B cell (primary cell): ENCODE results near the gene MSH5. TPM values are rescaled to one million over a fixed set of nuclear protein-coding genes. Genes with fewer than 3 reads are reported as not detected.

ENCODE experiments used
- ATAC-seq: fragments of 200-7000 bp; cut with Tn5 transposase; one replicate; pipeline ENCODE4 v1.10.0; 2021; ENCODE audit warnings: low read depth, mild to moderate bottlenecking, moderate number of reproducible peaks, moderate library complexity
- CTCF ChIA-PET: fragments of 350-600 bp; sonication (Branson Sonifier 250); formaldehyde crosslinking; loops from one replicate; lab custom pipeline; 2021; ENCODE audit warnings: antibody characterized with exemption, inconsistent platforms; lab: Charles Lee
- POLR2A ChIA-PET: fragments of 350-600 bp; sonication (Branson Sonifier 250); formaldehyde crosslinking; loops from one replicate; lab custom pipeline; 2021; ENCODE audit warnings: antibody characterized with exemption; lab: Charles Lee
- DNase-seq: peaks from one replicate; pipeline ENCODE4 v3.0.0; 2013
- H2AFZ ChIP-seq: 2 replicates; pipeline ENCODE4 v1.6.1; 2012; ENCODE audit warnings: mild to moderate bottlenecking, low read depth, low read length; ENCODE audit not compliant: insufficient read depth, poor library complexity, severe bottlenecking
- H3K27ac ChIP-seq, 2 donors: 1 replicate in 1 of 2; 2 replicates in 1 of 2; pipeline ENCODE4 v1.5.1; 2012 to 2013; ENCODE audit warnings: low read length in 2 of 2, mild to moderate bottlenecking in 2 of 2, moderate library complexity in 1 of 2
- H3K27me3 ChIP-seq, 4 experiments: fragments of 200-600 bp in 1 of 4; sonication (generic) in 1 of 4; replicated peaks in 1 of 4; 1 replicate in 2 of 4; 2 replicates in 2 of 4; pipeline versions ENCODE4 v1.6.1 to v1.7.0; 2013 to 2016; ENCODE audit warnings: low read length in 3 of 4, mild to moderate bottlenecking in 2 of 4, mixed read lengths in 1 of 4, moderate library complexity in 1 of 4; ENCODE audit not compliant: insufficient read depth in 4 of 4, control insufficient read depth in 3 of 4; ENCODE audit errors: control extremely low read depth in 1 of 4
- H3K36me3 ChIP-seq, 2 experiments: replicated peaks in 1 of 2; 1 replicate in 1 of 2; 2 replicates in 1 of 2; pipeline versions ENCODE4 v1.6.1 to v1.7.1; 2013; ENCODE audit warnings: low read length in 1 of 2; ENCODE audit not compliant: insufficient read depth in 2 of 2, control insufficient read depth in 1 of 2; ENCODE audit errors: control extremely low read depth in 1 of 2, extremely low read depth in 1 of 2
- H3K4me1 ChIP-seq, 2 donors: fragments of 200-600 bp in 1 of 2; sonication (generic) in 1 of 2; 1 replicate in 1 of 2; 2 replicates in 1 of 2; pipeline versions ENCODE4 v1.5.1 to v1.6.1; 2013 to 2017; ENCODE audit warnings: low read length in 2 of 2; ENCODE audit not compliant: control insufficient read depth in 2 of 2, insufficient read depth in 2 of 2
- H3K4me2 ChIP-seq: replicated peaks from 2 replicates; pipeline ENCODE3; 2012; ENCODE audit warnings: mild to moderate bottlenecking, low read depth, low read length; ENCODE audit not compliant: poor library complexity, severe bottlenecking
- H3K4me3 ChIP-seq, 5 experiments: fragments of 200-600 bp in 1 of 5; sonication (generic) in 1 of 5; 1 replicate in 3 of 5; 2 replicates in 2 of 5; pipeline versions ENCODE4 v1.5.1 to v1.7.0; 2011 to 2016; ENCODE audit warnings: low read length in 4 of 5, mild to moderate bottlenecking in 4 of 5, low read depth in 2 of 5, control low read depth in 1 of 5, moderate library complexity in 1 of 5; ENCODE audit not compliant: insufficient read depth in 1 of 5; ENCODE audit errors: control extremely low read depth in 1 of 5, extremely low read depth in 1 of 5
- H3K79me2 ChIP-seq: fragments of 200-600 bp; sonication (generic); one replicate; pipeline ENCODE4 v1.6.0; 2016; ENCODE audit warnings: low read length; ENCODE audit not compliant: control insufficient read depth, insufficient read depth
- H3K9ac ChIP-seq: fragments of 200-600 bp; sonication (generic); 2 replicates; pipeline ENCODE4 v1.6.1; 2017; ENCODE audit warnings: mild to moderate bottlenecking, low read length, moderate library complexity
- H3K9me3 ChIP-seq, 3 donors: one replicate each; pipeline versions ENCODE4 v1.6.1 to v1.7.1; 2013; ENCODE audit warnings: low read length in 2 of 3; ENCODE audit not compliant: control insufficient read depth in 2 of 3, insufficient read depth in 1 of 3; ENCODE audit errors: control extremely low read depth in 1 of 3
- H4K20me1 ChIP-seq: 2 replicates; pipeline ENCODE4 v1.6.0; 2012; ENCODE audit warnings: mild to moderate bottlenecking, low read length; ENCODE audit not compliant: insufficient read depth, control insufficient read depth, poor library complexity, severe bottlenecking
- H3K27ac Mint-ChIP-seq: one replicate; pipeline ENCODE4 v1.8.0; 2021; ENCODE audit warnings: mixed read lengths
- H3K27me3 Mint-ChIP-seq: one replicate; pipeline ENCODE4 v1.8.0; 2021; ENCODE audit warnings: mixed read lengths
- H3K4me1 Mint-ChIP-seq: one replicate; pipeline ENCODE4 v1.8.0; 2021; ENCODE audit warnings: mixed read lengths
- H3K4me3 Mint-ChIP-seq: one replicate; pipeline ENCODE4 v1.8.0; 2021; ENCODE audit warnings: mixed read lengths
- H3K9me3 Mint-ChIP-seq: one replicate; pipeline ENCODE4 v1.8.0; 2022; ENCODE audit warnings: mixed read lengths; ENCODE audit not compliant: insufficient read depth
- CTCF ChIP-seq: fragments of 200-600 bp; IDR thresholded peaks from one replicate; pipeline ENCODE4 v1.8.0; 2022; ENCODE audit warnings: antibody characterized with exemption, mild to moderate bottlenecking
- EZH2 ChIP-seq: IDR thresholded peaks from 2 replicates; pipeline ENCODE4 v1.6.1; 2012; ENCODE audit warnings: borderline replicate concordance, low read depth, mild to moderate bottlenecking, moderate library complexity, low read length; ENCODE audit not compliant: insufficient read depth, poor library complexity, severe bottlenecking
- WGBS: methylation state at CpG from one replicate; pipeline ENCODE4 v1.1.5; 2013; ENCODE audit warnings: missing lambda C conversion rate; ENCODE audit not compliant: insufficient coverage; 5-methylcytosine and 5-hydroxymethylcytosine counted together
- intact Hi-C: fragments of 100-400 bp; cut with micrococcal nuclease; formaldehyde crosslinking; loops from one replicate; pipeline ENCODE4 v1.10.0; 2022
- polyA plus RNA-seq: library from polyadenylated mRNA; depleted of rRNA; stranded (reverse); fragments of >200 nt; gene quantifications from 2 replicates; pipeline ENCODE4 v1.2.3, GENCODE V29; 2012
- total RNA-seq, 2 donors: library from RNA; stranded (reverse); fragments of 120-200 nt in 1 of 2; gene quantifications; 1 replicate in 1 of 2; 2 replicates in 1 of 2; pipeline versions ENCODE4 v1.2.3 to v1.2.4, GENCODE V29; 2013 to 2022

Gene MSH5
- total and polyA plus RNA-seq, 2 donors (not counting 1 experiment from before 2014, with no cell fraction given), result 49.9 to 51.6 TPM

- intact Hi-C loops, result no loop called here
- Mint-ChIP-seq H3K9me3 (no peaks in the 10 kb centered on the region), H3K27ac (no peak overlapping the region), H3K4me1 (peaks cover 28% of the 10 kb centered on the region), H3K27me3 (no peaks in the 10 kb centered on the region), H3K4me3 (no peak overlapping the region)
- TF ChIP-seq EZH2 (no peak), CTCF (no peak)
- H3K36me3 ChIP-seq, result peaks cover 0 to 6% of the 10 kb centered on the region in 2 experiments
- ATAC-seq, result no peak
- H3K79me2 ChIP-seq, result peaks cover 21% of the 10 kb centered on the region
- no peak overlapping the region for H3K4me3 ChIP-seq
- H3K4me1 ChIP-seq, result peaks cover 23 to 29% of the 10 kb centered on the region in 2 donors
- POLR2A ChIA-PET, result interaction anchor here (0.6 kb wide), 1 partner anchor 109 kb away, joined by 3 read pairs; the partner anchor contains the start of genes HSPA1A and HSPA1L
- peaks cover 0 to 6% (median 0%) of the 10 kb centered on the region in 4 experiments for H3K27me3 ChIP-seq
- CTCF ChIA-PET, result no interaction called here
- H2AFZ ChIP-seq, result no peak overlapping the region
- DNase-seq, result no peak
- H3K27ac ChIP-seq, result no peak overlapping the region
- no peak overlapping the region for H3K4me2 ChIP-seq
- WGBS, result 100% methylated on average over 1 of the region's 6 CpGs
- no peak overlapping the region for H3K9ac ChIP-seq
- no peaks in the 10 kb centered on the region for H4K20me1 ChIP-seq
- no peaks in the 10 kb centered on the region for H3K9me3 ChIP-seq
These were observed 33.9 kb upstream of the MSH5 start for GRCh38 chr6:31705931-31706330.

DNA sequence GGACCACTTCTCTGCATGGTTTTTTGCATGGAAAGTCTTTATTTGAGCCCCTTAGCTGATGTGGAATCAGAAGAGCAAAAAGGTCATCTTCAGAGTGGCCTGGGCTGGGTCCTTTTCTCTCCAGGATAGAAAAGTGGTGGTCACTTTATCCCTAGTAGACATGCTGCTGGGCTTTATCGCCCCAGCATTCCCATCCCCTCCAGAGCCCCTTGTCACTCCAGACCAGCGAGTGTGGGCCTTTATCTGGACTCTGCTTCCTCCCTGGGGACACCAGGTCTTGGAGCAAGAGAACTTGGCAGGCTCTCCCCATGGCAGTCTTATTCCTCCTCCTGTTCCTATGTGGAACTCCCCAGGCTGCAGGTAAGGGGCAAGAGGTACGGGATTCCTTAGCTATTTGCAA, 33.2 kb upstream of the MSH5 start, which contains the start of gene LY6G6F:
TSS of gene LY6G6F (plus strand) at position 268 of the 400 bp plus-strand sequence. CDS start at position 309, 41 bp downstream.
- ChIA-PET POLR2A (no interaction called here), CTCF (no interaction called here)
- intact Hi-C loops, result no loop called here
- Histone ChIP-seq H4K20me1 (no peaks in the 10 kb centered on the region), H3K4me2 (no peak within 1 kb of the TSS), H3K79me2 (peaks cover 14% of the 10 kb centered on the region), H3K4me1 (peaks cover 24 to 29% of the 10 kb centered on the region in 2 donors), H3K36me3 (no peaks in the 10 kb centered on the region), H2AFZ (no peak within 1 kb of the TSS), H3K4me3 (no peak within 1 kb of the TSS), H3K27me3 (peaks cover 0 to 6% (median 0%) of the 10 kb centered on the region in 4 experiments), H3K9ac (no peak within 1 kb of the TSS), H3K9me3 (no peaks in the 10 kb centered on the region), H3K27ac (no peak within 1 kb of the TSS)
- ATAC-seq (no peak), DNase-seq (no peak)
- Mint-ChIP-seq H3K27ac (no peak within 1 kb of the TSS), H3K4me1 (peaks cover 28% of the 10 kb centered on the region), H3K9me3 (no peaks in the 10 kb centered on the region), H3K27me3 (no peaks in the 10 kb centered on the region), H3K4me3 (no peak within 1 kb of the TSS)
- 83% methylated on average over 3 of the region's 3 CpGs for WGBS
- no peak for TF ChIP-seq CTCF
- TF ChIP-seq EZH2, result no peak
